ENCODE data around the gene GALNT2.

DNA sequence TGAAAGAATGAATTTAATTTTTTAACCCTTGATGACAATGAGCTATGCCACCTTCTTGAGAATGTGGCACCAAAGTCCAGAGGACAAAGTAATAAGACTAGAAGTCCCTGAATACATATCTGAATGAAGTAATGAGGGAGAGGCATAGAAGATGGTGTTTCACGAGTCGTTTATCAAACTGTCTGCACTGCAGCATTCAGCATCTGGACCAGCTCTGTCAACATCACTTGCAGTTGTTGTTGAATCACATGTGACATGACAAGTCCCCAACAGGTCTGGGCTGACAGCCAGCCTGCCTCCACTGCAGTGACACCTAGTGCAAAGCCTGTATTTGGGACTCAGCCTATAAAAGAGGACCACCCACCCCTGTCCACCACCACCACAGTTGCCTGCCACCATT, 17.3 kb upstream of the GALNT2 start:
- TF ChIP-seq EZH2phosphoT487 (IDR thresholded peaks at IDR 0.05; ENCODE audit: borderline replicate concordance, low read depth) (no peak), GABPA (IDR thresholded peaks at IDR 0.05; ENCODE audit: low read depth) (no peak), CTCF (IDR thresholded peaks at IDR 0.05) (no peak), GATA2 (CRISPR knock-in tag; IDR thresholded peaks at IDR 0.05) (no peak), PBX3 (IDR thresholded peaks at IDR 0.05) (no peak), RAD21 (IDR thresholded peaks at IDR 0.05; ENCODE audit: low read length) (no peak), MAX (IDR thresholded peaks at IDR 0.05; ENCODE audit: low read depth) (no peak), POLR2AphosphoS5 (IDR thresholded peaks at IDR 0.05; ENCODE audit: low read depth, low read length) (no peak), SIN3A (IDR thresholded peaks at IDR 0.05; ENCODE audit: borderline replicate concordance, low read depth, low read length) (no peak), FOXM1 (IDR thresholded peaks at IDR 0.05; ENCODE audit: low read depth) (no peak), EP300 (IDR thresholded peaks at IDR 0.05; ENCODE audit: borderline replicate concordance in 1 of 2, low read depth in 1 of 2, low read length in 1 of 2) (no peak)
- TF ChIP-seq, protein P1, sequence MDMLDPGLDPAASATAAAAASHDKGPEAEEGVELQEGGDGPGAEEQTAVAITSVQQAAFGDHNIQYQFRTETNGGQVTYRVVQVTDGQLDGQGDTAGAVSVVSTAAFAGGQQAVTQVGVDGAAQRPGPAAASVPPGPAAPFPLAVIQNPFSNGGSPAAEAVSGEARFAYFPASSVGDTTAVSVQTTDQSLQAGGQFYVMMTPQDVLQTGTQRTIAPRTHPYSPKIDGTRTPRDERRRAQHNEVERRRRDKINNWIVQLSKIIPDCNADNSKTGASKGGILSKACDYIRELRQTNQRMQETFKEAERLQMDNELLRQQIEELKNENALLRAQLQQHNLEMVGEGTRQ (IDR thresholded peaks at IDR 0.05; ENCODE audit: borderline replicate concordance, low read depth, low read length): no peak
